Measurements from ENCODE around the gene GDF10.

The GDF10 gene

GRCh38 chr10:47323087-47323486, 23.1 kb downstream of the GDF10 start:
- no peak overlapping the region for H3K4me3 ChIP-seq (ENCODE audit: low read length)
- TF ChIP-seq CTCF (IDR thresholded peaks at IDR 0.05; ENCODE audit: low read length) = no peak
- TF ChIP-seq EZH2 (optimal IDR thresholded peaks at IDR 0.05; ENCODE audit: low read depth, low read length) = no peak
- no peak for TF ChIP-seq EZH2phosphoT487 (IDR thresholded peaks at IDR 0.05; ENCODE audit: low read length)
- H3K4me2 ChIP-seq (ENCODE audit: low read depth, low read length) = no peak overlapping the region
- no peaks in the 10 kb centered on the region for H3K9me2 ChIP-seq (replicated peaks; ENCODE audit: insufficient read depth, low read length)
- no peaks in the 10 kb centered on the region for H3K79me2 ChIP-seq (ENCODE audit: low read length)
- no peak for DNase-seq
- no peak overlapping the region for H3K27ac ChIP-seq (ENCODE audit: low read length)
- no peak overlapping the region for H2AFZ ChIP-seq (ENCODE audit: low read length)
- H4K20me1 ChIP-seq (ENCODE audit: insufficient read depth, low read length) = no peaks in the 10 kb centered on the region
- no peaks in the 10 kb centered on the region for H3K9me3 ChIP-seq (replicated peaks; ENCODE audit: insufficient read depth, low read length)
- H3K4me1 ChIP-seq (ENCODE audit: low read length) = no peaks in the 10 kb centered on the region
- H3K36me3 ChIP-seq (replicated peaks; ENCODE audit: insufficient read depth, low read length) = no peaks in the 10 kb centered on the region
- no peak overlapping the region for H3K9ac ChIP-seq (ENCODE audit: low read length)
- no peaks in the 10 kb centered on the region for H3K27me3 ChIP-seq (replicated peaks; ENCODE audit: insufficient read depth, low read length)
- no peaks in the 10 kb centered on the region for H3F3A ChIP-seq (ENCODE audit: insufficient read depth, low read length)

GRCh38 chr10:47323636-47324296, 23.8 kb downstream of the GDF10 start:
- Histone ChIP-seq H3F3A (ENCODE audit: insufficient read depth, low read length) (no peaks in the 10 kb centered on the region), H4K20me1 (ENCODE audit: insufficient read depth, low read length) (no peaks in the 10 kb centered on the region), H3K27ac (ENCODE audit: low read length) (no peak overlapping the region), H3K27me3 (replicated peaks; ENCODE audit: insufficient read depth, low read length) (no peaks in the 10 kb centered on the region), H3K4me2 (ENCODE audit: low read depth, low read length) (no peak overlapping the region), H3K9me2 (replicated peaks; ENCODE audit: insufficient read depth, low read length) (no peaks in the 10 kb centered on the region), H2AFZ (ENCODE audit: low read length) (no peak overlapping the region), H3K4me1 (ENCODE audit: low read length) (no peaks in the 10 kb centered on the region), H3K9ac (ENCODE audit: low read length) (no peak overlapping the region), H3K79me2 (ENCODE audit: low read length) (no peaks in the 10 kb centered on the region), H3K36me3 (replicated peaks; ENCODE audit: insufficient read depth, low read length) (no peaks in the 10 kb centered on the region), H3K9me3 (replicated peaks; ENCODE audit: insufficient read depth, low read length) (no peaks in the 10 kb centered on the region), H3K4me3 (ENCODE audit: low read length) (no peak overlapping the region)
- TF ChIP-seq CTCF (IDR thresholded peaks at IDR 0.05; ENCODE audit: low read length) = no peak
- no peak for TF ChIP-seq EZH2 (optimal IDR thresholded peaks at IDR 0.05; ENCODE audit: low read depth, low read length)
- TF ChIP-seq EZH2phosphoT487 (IDR thresholded peaks at IDR 0.05; ENCODE audit: low read length) = no peak
- no peak for DNase-seq

- Histone ChIP-seq H4K20me1 (ENCODE audit: insufficient read depth, low read length) (no peaks in the 10 kb centered on the region), H3K9me3 (replicated peaks; ENCODE audit: insufficient read depth, low read length) (no peaks in the 10 kb centered on the region), H2AFZ (ENCODE audit: low read length) (no peak overlapping the region), H3F3A (ENCODE audit: insufficient read depth, low read length) (no peaks in the 10 kb centered on the region), H3K36me3 (replicated peaks; ENCODE audit: insufficient read depth, low read length) (no peaks in the 10 kb centered on the region), H3K79me2 (ENCODE audit: low read length) (no peaks in the 10 kb centered on the region), H3K4me3 (ENCODE audit: low read length) (no peak overlapping the region), H3K9me2 (replicated peaks; ENCODE audit: insufficient read depth, low read length) (no peaks in the 10 kb centered on the region), H3K27ac (ENCODE audit: low read length) (no peak overlapping the region), H3K4me2 (ENCODE audit: low read depth, low read length) (no peak overlapping the region), H3K4me1 (ENCODE audit: low read length) (no peaks in the 10 kb centered on the region), H3K9ac (ENCODE audit: low read length) (no peak overlapping the region), H3K27me3 (replicated peaks; ENCODE audit: insufficient read depth, low read length) (no peaks in the 10 kb centered on the region)
- TF ChIP-seq EZH2phosphoT487 (IDR thresholded peaks at IDR 0.05; ENCODE audit: low read length) (no peak), CTCF (IDR thresholded peaks at IDR 0.05; ENCODE audit: low read length) (no peak), EZH2 (optimal IDR thresholded peaks at IDR 0.05; ENCODE audit: low read depth, low read length) (no peak)
- no peak for DNase-seq
Measured at GRCh38 chr10:47325303-47326291, 25.6 kb downstream of the GDF10 start.
